CD4-positive, alpha-beta memory T cell (primary cell): ENCODE results near the gene KCNH5. TPM values are rescaled to one million over a fixed set of nuclear protein-coding genes. Genes with fewer than 3 reads are reported as not detected.
A peak's percentile ranks its signal among the peaks of the same experiment; 100 is the strongest.

Experiments used
- CTCF ChIA-PET: fragments of 350-600 bp; sonication (Branson Sonifier 250); formaldehyde crosslinking; loops from one replicate; lab custom pipeline; 2021; ENCODE audit warnings: inconsistent platforms; ENCODE audit not compliant: partially characterized antibody; lab: Charles Lee
- POLR2A ChIA-PET: fragments of 350-600 bp; sonication (Branson Sonifier 250); formaldehyde crosslinking; loops from one replicate; lab custom pipeline; 2021; ENCODE audit not compliant: partially characterized antibody; lab: Charles Lee
- DNase-seq, 5 donors: peaks; one replicate each; pipeline versions ENCODE4 v3.0.0 to v3.0.0-alpha.2; 2020 to 2022; ENCODE audit warnings: mixed read lengths in 1 of 5
- H3K27ac ChIP-seq: one replicate; pipeline ENCODE4 v1.7.0; 2013; ENCODE audit warnings: low read depth, low read length
- H3K27me3 ChIP-seq: 2 replicates; pipeline ENCODE4 v1.7.0; 2013; ENCODE audit warnings: mild to moderate bottlenecking, low read length, moderate library complexity; ENCODE audit not compliant: insufficient read depth
- H3K36me3 ChIP-seq: 2 replicates; pipeline ENCODE4 v1.7.0; 2013; ENCODE audit warnings: mild to moderate bottlenecking, low read length, moderate library complexity; ENCODE audit not compliant: insufficient read depth
- H3K4me1 ChIP-seq: 2 replicates; pipeline ENCODE4 v1.7.0; 2013; ENCODE audit warnings: mild to moderate bottlenecking, low read length, moderate library complexity; ENCODE audit not compliant: insufficient read depth
- H3K4me3 ChIP-seq, 2 donors: one replicate each; pipeline ENCODE4 v1.7.0; 2013; ENCODE audit warnings: low read length in 2 of 2, mild to moderate bottlenecking in 1 of 2
- H3K9me3 ChIP-seq, 2 donors: one replicate each; pipeline ENCODE4 v1.7.0; 2013; ENCODE audit warnings: low read length in 2 of 2, control low read depth in 1 of 2; ENCODE audit not compliant: control insufficient read depth in 1 of 2
- H3K27ac Mint-ChIP-seq, 7 donors: one replicate each; pipeline ENCODE4 v1.8.0; 2020 to 2021; ENCODE audit warnings: mixed read lengths in 7 of 7, mild to moderate bottlenecking in 6 of 7, inconsistent platforms in 3 of 7, moderate library complexity in 3 of 7
- H3K27me3 Mint-ChIP-seq, 2 donors: one replicate each; pipeline ENCODE4 v1.8.0; 2020 to 2021; ENCODE audit warnings: mixed read lengths in 2 of 2
- H3K36me3 Mint-ChIP-seq, 2 donors: one replicate each; pipeline ENCODE4 v1.8.0; 2020 to 2021; ENCODE audit warnings: mixed read lengths in 2 of 2, inconsistent platforms in 1 of 2, mild to moderate bottlenecking in 1 of 2
- H3K4me1 Mint-ChIP-seq, 4 donors: one replicate each; pipeline ENCODE4 v1.8.0; 2020 to 2021; ENCODE audit warnings: mixed read lengths in 4 of 4, mild to moderate bottlenecking in 1 of 4
- H3K4me3 Mint-ChIP-seq, 8 donors: one replicate each; pipeline ENCODE4 v1.8.0; 2020 to 2021; ENCODE audit warnings: mixed read lengths in 8 of 8, mild to moderate bottlenecking in 7 of 8, moderate library complexity in 6 of 8, inconsistent platforms in 3 of 8
- H3K9me3 Mint-ChIP-seq, 8 donors: one replicate each; pipeline ENCODE4 v1.8.0; 2020 to 2021; ENCODE audit warnings: mixed read lengths in 8 of 8, mild to moderate bottlenecking in 5 of 8, inconsistent platforms in 3 of 8, moderate library complexity in 1 of 8
- intact Hi-C: fragments of 100-400 bp; cut with micrococcal nuclease; formaldehyde crosslinking; loops from one replicate; pipeline ENCODE4 v1.15.1; 2023
- polyA plus RNA-seq, 2 donors: library from polyadenylated mRNA; unstranded; fragments of 300-500 nt; fragmentation: Illumina TruSeq; gene quantifications; one replicate each; pipeline ENCODE4 v1.2.3, GENCODE V29; 2021
- total RNA-seq, 2 experiments: library from RNA; stranded (reverse); gene quantifications; one replicate each; pipeline ENCODE4 v1.2.3, GENCODE V29; 2021

The KCNH5 gene
- total and polyA plus RNA-seq, 4 experiments from 2014 or later = not detected

DNA sequence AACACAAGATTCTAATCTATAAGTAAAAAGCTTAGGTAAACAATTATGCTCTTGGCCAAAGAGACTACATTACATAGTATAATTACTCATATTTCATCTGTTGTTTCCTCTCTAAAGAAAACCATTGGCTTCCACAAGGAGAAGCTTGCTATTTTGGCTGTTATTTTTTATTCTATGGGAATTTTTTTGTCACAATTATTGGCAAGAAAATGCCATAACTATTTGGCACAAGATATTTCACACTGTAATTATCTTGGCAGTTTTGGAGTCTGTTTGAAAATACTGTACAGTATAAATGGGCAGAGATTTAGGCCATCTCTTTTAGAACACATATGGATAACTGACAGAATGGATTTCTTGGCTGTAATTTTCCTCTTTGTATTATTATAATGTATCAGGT, 51.2 kb downstream of the KCNH5 start:
- H3K27me3 Mint-ChIP-seq = no peaks in the 10 kb centered on the region
- no peaks in the 10 kb centered on the region for H3K36me3 Mint-ChIP-seq
- ChIA-PET CTCF (no interaction called here), POLR2A (no interaction called here)
- no peak overlapping the region for H3K27ac Mint-ChIP-seq
- no peaks in the 10 kb centered on the region for H3K4me1 Mint-ChIP-seq
- H3K9me3 Mint-ChIP-seq = peaks cover 0 to 8% (median 2%) of the 10 kb centered on the region in 8 donors
- H3K4me3 Mint-ChIP-seq = no peak overlapping the region
- intact Hi-C loops = no loop called here
- Histone ChIP-seq H3K27ac (no peak overlapping the region), H3K27me3 (no peaks in the 10 kb centered on the region), H3K9me3 (no peaks in the 10 kb centered on the region), H3K36me3 (no peaks in the 10 kb centered on the region), H3K4me1 (no peaks in the 10 kb centered on the region), H3K4me3 (no peak overlapping the region)
- DNase-seq = no peak

- Histone ChIP-seq H3K9me3 (no peaks in the 10 kb centered on the region), H3K4me3 (no peak overlapping the region), H3K27ac (no peak overlapping the region), H3K36me3 (no peaks in the 10 kb centered on the region), H3K27me3 (no peaks in the 10 kb centered on the region), H3K4me1 (no peaks in the 10 kb centered on the region)
- Mint-ChIP-seq H3K27ac (no peak overlapping the region), H3K27me3 (no peaks in the 10 kb centered on the region), H3K4me1 (no peaks in the 10 kb centered on the region), H3K9me3 (peaks cover 0 to 5% (median under 1%) of the 10 kb centered on the region in 8 donors), H3K4me3 (no peak overlapping the region), H3K36me3 (no peaks in the 10 kb centered on the region)
- no peak for DNase-seq
- ChIA-PET CTCF (no interaction called here), POLR2A (no interaction called here)
- intact Hi-C loops = no loop called here
These were observed 56.3 kb downstream of the KCNH5 start for GRCh38 chr14:62988967-62989366.

DNA sequence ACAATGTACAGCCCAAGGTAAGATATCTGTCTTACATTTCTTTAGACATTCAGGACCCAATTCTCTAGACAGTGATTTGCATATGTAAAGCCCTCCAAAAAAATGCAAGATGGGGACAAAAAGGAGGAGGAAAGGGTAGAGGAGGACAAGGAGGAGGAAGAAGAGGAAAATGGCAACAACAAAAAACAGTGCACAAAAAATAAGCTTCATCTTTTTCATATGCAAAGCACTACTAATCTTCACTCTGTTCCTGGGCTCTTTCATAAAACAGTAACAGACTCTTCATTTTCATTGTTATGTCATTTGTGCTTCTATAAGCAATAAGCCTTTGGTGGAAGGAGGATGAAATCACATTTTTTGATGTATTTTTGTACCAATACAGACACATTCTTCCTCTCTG, 61.4 kb downstream of the KCNH5 start:
- POLR2A ChIA-PET = no interaction called here
- intact Hi-C loops = no loop called here
- CTCF ChIA-PET = no interaction called here

GRCh38 chr14:62980693-62981092, 64.6 kb downstream of the KCNH5 start:
- CTCF ChIA-PET = no interaction called here
- no peaks in the 10 kb centered on the region for H3K27me3 Mint-ChIP-seq

More for the DNA sequence above, 61.4 kb downstream of the KCNH5 start:
- Mint-ChIP-seq H3K36me3 (no peaks in the 10 kb centered on the region), H3K27ac (peak overlapping the region in 1 of 7 donors; percentile 53), H3K9me3 (peaks cover 0 to 5% (median under 1%) of the 10 kb centered on the region in 8 donors), H3K4me1 (no peaks in the 10 kb centered on the region), H3K4me3 (no peak overlapping the region), H3K27me3 (no peaks in the 10 kb centered on the region)
- Histone ChIP-seq H3K27ac (no peak overlapping the region), H3K4me1 (no peaks in the 10 kb centered on the region), H3K9me3 (no peaks in the 10 kb centered on the region), H3K27me3 (no peaks in the 10 kb centered on the region), H3K4me3 (no peak overlapping the region), H3K36me3 (no peaks in the 10 kb centered on the region)
- DNase-seq = no peak

GRCh38 chr14:62957562-62957961, 87.7 kb downstream of the KCNH5 start:
- no peak for DNase-seq
- Mint-ChIP-seq H3K36me3 (no peaks in the 10 kb centered on the region), H3K4me1 (no peaks in the 10 kb centered on the region), H3K9me3 (peaks cover 0 to 8% (median 2%) of the 10 kb centered on the region in 8 donors), H3K27ac (no peak overlapping the region), H3K27me3 (no peaks in the 10 kb centered on the region), H3K4me3 (no peak overlapping the region)
- Histone ChIP-seq H3K27ac (no peak overlapping the region), H3K9me3 (no peaks in the 10 kb centered on the region), H3K4me3 (no peak overlapping the region), H3K4me1 (no peaks in the 10 kb centered on the region), H3K36me3 (no peaks in the 10 kb centered on the region), H3K27me3 (no peaks in the 10 kb centered on the region)
- ChIA-PET CTCF (no interaction called here), POLR2A (no interaction called here)
- intact Hi-C loops = no loop called here

More at GRCh38 chr14:62980693-62981092, 64.6 kb downstream of the KCNH5 start:
- no peak overlapping the region for H3K27ac ChIP-seq
- intact Hi-C loops = no loop called here
- no peaks in the 10 kb centered on the region for H3K27me3 ChIP-seq
- no peak overlapping the region for H3K4me3 ChIP-seq
- DNase-seq = no peak
- POLR2A ChIA-PET = no interaction called here
- H3K36me3 Mint-ChIP-seq = no peaks in the 10 kb centered on the region
- H3K4me1 ChIP-seq = no peaks in the 10 kb centered on the region
- no peak overlapping the region for H3K27ac Mint-ChIP-seq
- no peaks in the 10 kb centered on the region for H3K36me3 ChIP-seq
- no peaks in the 10 kb centered on the region for H3K4me1 Mint-ChIP-seq
- peaks cover 0 to 6% (median 2%) of the 10 kb centered on the region in 8 donors for H3K9me3 Mint-ChIP-seq
- H3K9me3 ChIP-seq = no peaks in the 10 kb centered on the region
- no peak overlapping the region for H3K4me3 Mint-ChIP-seq

DNA sequence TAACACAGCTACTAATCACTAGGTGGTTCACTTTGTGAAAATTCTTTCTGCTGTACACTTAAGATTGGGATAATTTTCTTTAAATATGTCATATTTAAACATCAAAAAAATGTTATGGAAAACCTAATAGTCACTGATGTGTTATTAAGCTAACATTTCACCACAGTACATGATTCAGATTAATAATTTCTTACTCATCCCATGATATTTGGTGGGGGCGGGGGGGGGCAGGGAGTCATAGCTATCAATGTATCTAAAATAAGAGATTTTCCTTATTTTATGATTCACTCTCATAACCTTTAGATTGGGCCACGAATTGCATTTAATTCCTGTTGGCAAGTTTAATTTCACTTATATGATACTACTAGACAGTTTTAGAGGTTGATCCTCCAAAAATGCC, 88.8 kb downstream of the KCNH5 start:
- H3K27me3 ChIP-seq = no peaks in the 10 kb centered on the region
- ChIA-PET POLR2A (no interaction called here), CTCF (no interaction called here)
- no peaks in the 10 kb centered on the region for H3K4me1 ChIP-seq
- H3K36me3 ChIP-seq = no peaks in the 10 kb centered on the region
- Mint-ChIP-seq H3K27me3 (no peaks in the 10 kb centered on the region), H3K27ac (no peak overlapping the region), H3K36me3 (no peaks in the 10 kb centered on the region), H3K9me3 (peaks cover 0 to 4% (median under 1%) of the 10 kb centered on the region in 8 donors), H3K4me1 (no peaks in the 10 kb centered on the region), H3K4me3 (no peak overlapping the region)
- H3K9me3 ChIP-seq = no peaks in the 10 kb centered on the region
- no peak overlapping the region for H3K4me3 ChIP-seq
- intact Hi-C loops = no loop called here
- H3K27ac ChIP-seq = no peak overlapping the region
- no peak for DNase-seq

- DNase-seq = no peak
- intact Hi-C loops = no loop called here
- Mint-ChIP-seq H3K27ac (no peak overlapping the region), H3K27me3 (no peaks in the 10 kb centered on the region), H3K36me3 (no peaks in the 10 kb centered on the region), H3K4me1 (no peaks in the 10 kb centered on the region), H3K4me3 (no peak overlapping the region), H3K9me3 (peaks cover 0 to 3% (median 0%) of the 10 kb centered on the region in 8 donors)
- Histone ChIP-seq H3K4me1 (no peaks in the 10 kb centered on the region), H3K27me3 (no peaks in the 10 kb centered on the region), H3K9me3 (no peaks in the 10 kb centered on the region), H3K27ac (no peak overlapping the region), H3K4me3 (no peak overlapping the region), H3K36me3 (no peaks in the 10 kb centered on the region)
- CTCF ChIA-PET = no interaction called here
- POLR2A ChIA-PET = no interaction called here
These were observed 91.1 kb downstream of the KCNH5 start for GRCh38 chr14:62954165-62954564.

- ChIA-PET CTCF (no interaction called here), POLR2A (no interaction called here)
- H3K36me3 ChIP-seq = no peaks in the 10 kb centered on the region
- DNase-seq = no peak
- Mint-ChIP-seq H3K4me1 (no peaks in the 10 kb centered on the region), H3K36me3 (no peaks in the 10 kb centered on the region), H3K9me3 (peaks cover 0 to 3% (median 0%) of the 10 kb centered on the region in 8 donors), H3K4me3 (no peak overlapping the region), H3K27ac (no peak overlapping the region), H3K27me3 (no peaks in the 10 kb centered on the region)
- no peaks in the 10 kb centered on the region for H3K9me3 ChIP-seq
- no peak overlapping the region for H3K27ac ChIP-seq
- intact Hi-C loops = no loop called here
- no peaks in the 10 kb centered on the region for H3K4me1 ChIP-seq
- no peaks in the 10 kb centered on the region for H3K27me3 ChIP-seq
- no peak overlapping the region for H3K4me3 ChIP-seq
These were observed 93.0 kb downstream of the KCNH5 start for GRCh38 chr14:62952226-62952625.
